Right lobe of liver (tissue), 4 donors: ENCODE data around the gene CATSPERE.

Experiments used
- POLR2A ChIP-seq: fragments of 450-650 bp; IDR thresholded peaks from one replicate; pipeline ENCODE4 v1.6.1; 2017; ENCODE audit warnings: antibody characterized with exemption, mild to moderate bottlenecking
- TF ChIP-seq, protein P1 (sequence below), 4 donors: fragments of 200-600 bp in 3 of 4; fragments of 450-650 bp in 1 of 4; IDR thresholded peaks; one replicate each; pipeline versions ENCODE4 v1.5.1 to v1.8.0; 2016 to 2022; ENCODE audit warnings: antibody characterized with exemption in 4 of 4, mild to moderate bottlenecking in 2 of 4
- donor health status: DM: no; HTN: no; CAD: no.
- donor health status: DM: no; HTN: no; CAD: no.
- donor health status: DM: no; HTN: yes; CAD: no.

DNA sequence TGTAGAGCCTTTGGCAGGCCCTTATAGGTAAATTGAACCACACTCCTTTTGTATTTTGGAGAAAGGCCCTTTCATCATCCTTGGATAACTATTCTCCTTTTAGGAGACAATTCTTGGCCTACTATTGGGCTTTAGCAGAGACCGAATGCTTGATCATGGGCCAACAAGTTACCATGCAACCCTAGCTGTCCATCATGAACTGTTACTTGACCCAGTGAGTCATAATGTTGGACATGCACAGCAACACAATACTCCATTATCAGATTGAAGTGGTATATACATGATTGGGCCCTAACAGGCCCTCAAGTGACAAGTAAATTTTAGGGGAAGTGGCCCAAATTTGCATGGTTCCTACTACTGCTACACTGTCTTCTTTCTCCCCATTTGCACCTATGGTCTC, 84.4 kb downstream of the CATSPERE start:
- TF ChIP-seq POLR2A = no peak
- TF ChIP-seq, protein P1, sequence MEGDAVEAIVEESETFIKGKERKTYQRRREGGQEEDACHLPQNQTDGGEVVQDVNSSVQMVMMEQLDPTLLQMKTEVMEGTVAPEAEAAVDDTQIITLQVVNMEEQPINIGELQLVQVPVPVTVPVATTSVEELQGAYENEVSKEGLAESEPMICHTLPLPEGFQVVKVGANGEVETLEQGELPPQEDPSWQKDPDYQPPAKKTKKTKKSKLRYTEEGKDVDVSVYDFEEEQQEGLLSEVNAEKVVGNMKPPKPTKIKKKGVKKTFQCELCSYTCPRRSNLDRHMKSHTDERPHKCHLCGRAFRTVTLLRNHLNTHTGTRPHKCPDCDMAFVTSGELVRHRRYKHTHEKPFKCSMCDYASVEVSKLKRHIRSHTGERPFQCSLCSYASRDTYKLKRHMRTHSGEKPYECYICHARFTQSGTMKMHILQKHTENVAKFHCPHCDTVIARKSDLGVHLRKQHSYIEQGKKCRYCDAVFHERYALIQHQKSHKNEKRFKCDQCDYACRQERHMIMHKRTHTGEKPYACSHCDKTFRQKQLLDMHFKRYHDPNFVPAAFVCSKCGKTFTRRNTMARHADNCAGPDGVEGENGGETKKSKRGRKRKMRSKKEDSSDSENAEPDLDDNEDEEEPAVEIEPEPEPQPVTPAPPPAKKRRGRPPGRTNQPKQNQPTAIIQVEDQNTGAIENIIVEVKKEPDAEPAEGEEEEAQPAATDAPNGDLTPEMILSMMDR (IDR thresholded peaks at IDR 0.05) = no peak
